ENCODE results near the gene MCM5.
"Not testable (repeated sequence)": the region's sequence is repeated elsewhere in the genome, so short reads cannot be mapped to it uniquely, and the experiment has no call there.

Gene MCM5

DNA sequence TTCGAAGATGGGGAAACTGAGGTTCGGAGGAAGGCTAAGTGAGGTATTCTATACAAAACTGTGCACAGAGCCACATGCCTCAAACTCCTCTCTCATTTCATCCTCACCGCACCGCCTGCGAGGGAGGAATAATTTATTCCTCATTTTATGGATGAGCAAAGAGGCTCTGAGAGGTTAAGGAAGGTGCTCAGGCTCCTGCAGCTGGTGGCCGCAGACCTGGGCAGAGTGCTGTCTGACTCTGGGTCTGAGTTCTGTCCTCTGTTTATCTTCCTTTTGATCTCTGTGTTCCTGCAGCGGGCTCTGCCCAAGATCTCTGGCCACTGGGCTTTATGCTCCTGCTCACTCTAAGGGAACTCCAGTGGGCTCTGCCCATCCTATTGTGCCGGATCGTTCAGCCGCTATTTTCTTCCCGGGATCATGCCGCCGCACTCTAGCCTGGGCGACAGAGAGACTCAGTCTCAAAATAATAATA lies 59.5 kb downstream of the MCM5 start:
- no peak for DNase-seq (ENCODE audit: extremely low read depth, low read depth)
- TF ChIP-seq, protein P1, sequence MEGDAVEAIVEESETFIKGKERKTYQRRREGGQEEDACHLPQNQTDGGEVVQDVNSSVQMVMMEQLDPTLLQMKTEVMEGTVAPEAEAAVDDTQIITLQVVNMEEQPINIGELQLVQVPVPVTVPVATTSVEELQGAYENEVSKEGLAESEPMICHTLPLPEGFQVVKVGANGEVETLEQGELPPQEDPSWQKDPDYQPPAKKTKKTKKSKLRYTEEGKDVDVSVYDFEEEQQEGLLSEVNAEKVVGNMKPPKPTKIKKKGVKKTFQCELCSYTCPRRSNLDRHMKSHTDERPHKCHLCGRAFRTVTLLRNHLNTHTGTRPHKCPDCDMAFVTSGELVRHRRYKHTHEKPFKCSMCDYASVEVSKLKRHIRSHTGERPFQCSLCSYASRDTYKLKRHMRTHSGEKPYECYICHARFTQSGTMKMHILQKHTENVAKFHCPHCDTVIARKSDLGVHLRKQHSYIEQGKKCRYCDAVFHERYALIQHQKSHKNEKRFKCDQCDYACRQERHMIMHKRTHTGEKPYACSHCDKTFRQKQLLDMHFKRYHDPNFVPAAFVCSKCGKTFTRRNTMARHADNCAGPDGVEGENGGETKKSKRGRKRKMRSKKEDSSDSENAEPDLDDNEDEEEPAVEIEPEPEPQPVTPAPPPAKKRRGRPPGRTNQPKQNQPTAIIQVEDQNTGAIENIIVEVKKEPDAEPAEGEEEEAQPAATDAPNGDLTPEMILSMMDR (IDR thresholded peaks at IDR 0.05; ENCODE audit: low read depth, low read length) = no peak

DNA sequence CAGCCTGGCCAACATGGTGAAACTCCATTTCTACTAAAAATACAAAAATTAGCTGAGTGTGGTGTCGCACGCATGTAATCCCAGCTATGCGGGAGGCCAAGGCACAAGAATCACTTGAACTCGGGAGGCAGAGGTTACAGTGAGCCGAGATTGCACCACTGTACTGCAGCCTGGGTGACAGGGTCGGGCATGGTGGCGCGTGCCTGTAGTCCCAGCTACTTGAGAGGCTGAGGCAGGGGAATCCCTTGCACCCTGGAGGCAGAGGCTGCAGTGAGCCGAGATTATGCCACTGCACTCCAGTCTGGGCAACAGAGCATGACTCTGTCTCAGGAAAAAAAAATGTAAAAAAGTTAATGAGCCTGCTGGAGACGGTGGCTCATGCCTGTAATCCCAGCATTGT lies 60.0 kb downstream of the MCM5 start:
- not testable (repeated sequence) for DNase-seq (ENCODE audit: extremely low read depth, low read depth)

DNA sequence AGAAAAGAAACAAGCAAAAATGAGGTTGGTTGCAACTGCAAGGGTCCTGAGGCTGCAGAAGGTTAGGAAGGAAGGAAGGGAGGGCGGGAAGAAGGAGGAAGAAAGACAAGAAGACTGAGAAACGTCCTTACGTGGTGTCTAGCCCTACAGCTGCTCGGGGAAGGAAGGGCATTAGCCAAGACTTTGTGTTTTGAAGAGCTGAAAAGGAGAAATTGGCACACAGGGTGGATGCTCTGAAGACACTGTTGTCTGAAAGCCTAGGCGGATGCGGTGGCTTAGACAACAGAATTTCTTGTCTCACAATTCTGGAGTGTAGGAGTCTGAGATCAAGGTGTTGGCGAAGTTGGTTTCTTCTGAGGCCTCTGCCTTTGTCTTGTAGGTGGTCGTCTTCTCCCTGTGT lies 60.7 kb downstream of the MCM5 start:
- DNase-seq (ENCODE audit: extremely low read depth, low read depth) = no peak
- TF ChIP-seq, protein P1 (IDR thresholded peaks at IDR 0.05; ENCODE audit: low read depth, low read length) = no peak

- no peak for DNase-seq (ENCODE audit: extremely low read depth, low read depth)
- TF ChIP-seq, protein P1 (IDR thresholded peaks at IDR 0.05; ENCODE audit: low read depth, low read length) = no peak
Observed at GRCh38 chr22:35462498-35463230, 62.7 kb downstream of the MCM5 start.

GRCh38 chr22:35463231-35463933 lies 63.4 kb downstream of the MCM5 start:
- TF ChIP-seq, protein P1 (IDR thresholded peaks at IDR 0.05; ENCODE audit: low read depth, low read length) = no peak
- no peak for DNase-seq (ENCODE audit: extremely low read depth, low read depth)

GRCh38 chr22:35464399-35464798 lies 64.5 kb downstream of the MCM5 start:
- TF ChIP-seq, protein P1 (IDR thresholded peaks at IDR 0.05; ENCODE audit: low read depth, low read length) = no peak
- no peak for DNase-seq (ENCODE audit: extremely low read depth, low read depth)

- no peak for DNase-seq (ENCODE audit: extremely low read depth, low read depth)
- TF ChIP-seq, protein P1 (IDR thresholded peaks at IDR 0.05; ENCODE audit: low read depth, low read length) = no peak
Observed at GRCh38 chr22:35465109-35465701, 65.3 kb downstream of the MCM5 start.

Measured in AG09319 (cell line).